PC-3 (cell line): Measurements from ENCODE around the gene DNASE1L2. TPM values are rescaled to one million over a fixed set of nuclear protein-coding genes. Genes with fewer than 3 reads are reported as not detected.

ENCODE experiments used
- ATAC-seq: fragments of 200-7000 bp; cut with Tn5 transposase; 2 replicates; pipeline ENCODE4 v1.9.1; 2020; ENCODE audit warnings: mild to moderate bottlenecking, moderate library complexity
- BruUV-seq: library from RNA; stranded (reverse); fragments of 400-500 nt; replicated peaks from 2 replicates; lab custom pipeline; 2021; lab: Mats Ljungman, UMichigan
- CTCF ChIA-PET: fragments of 300-600 bp; sonication (Branson Sonifier 250); formaldehyde crosslinking; loops from one replicate; lab custom pipeline; 2022; ENCODE audit warnings: antibody characterized with exemption; lab: Charles Lee
- POLR2A ChIA-PET: fragments of 300-600 bp; sonication (Branson Sonifier 250); formaldehyde crosslinking; loops from one replicate; lab custom pipeline; 2022; ENCODE audit warnings: antibody characterized with exemption; ENCODE audit not compliant: unreplicated experiment; lab: Charles Lee
- DNase-seq: peaks from one replicate; pipeline ENCODE4 v3.0.0-alpha.2; 2015
- H2AFZ ChIP-seq: fragments of 300-600 bp; sonication (generic); 2 replicates; pipeline ENCODE4 v1.6.0; 2016; ENCODE audit warnings: antibody characterized with exemption, low read length
- H3F3A ChIP-seq: fragments of 300-600 bp; sonication (generic); one replicate; pipeline ENCODE4 v1.6.0; 2017; ENCODE audit warnings: antibody characterized with exemption, low read length, control low read depth, mild to moderate bottlenecking; ENCODE audit not compliant: unreplicated experiment
- H3K27ac ChIP-seq: fragments of 300-600 bp; sonication (generic); 2 replicates; pipeline ENCODE4 v1.5.1; 2016; ENCODE audit warnings: mild to moderate bottlenecking, low read length
- H3K27me3 ChIP-seq: fragments of 300-600 bp; sonication (generic); 2 replicates; pipeline ENCODE4 v1.6.1; 2016; ENCODE audit warnings: low read length, mixed read lengths
- H3K36me3 ChIP-seq: fragments of 300-600 bp; sonication (generic); 2 replicates; pipeline ENCODE4 v1.6.1; 2016; ENCODE audit warnings: low read depth, mixed run types, low read length, mixed read lengths
- H3K4me1 ChIP-seq: fragments of 300-600 bp; sonication (generic); 2 replicates; pipeline ENCODE4 v1.5.1; 2016; ENCODE audit warnings: low read length; ENCODE audit not compliant: insufficient read depth
- H3K4me2 ChIP-seq: fragments of 300-600 bp; sonication (generic); 2 replicates; pipeline ENCODE4 v1.6.0; 2016; ENCODE audit warnings: low read length
- H3K4me3 ChIP-seq: fragments of 300-600 bp; sonication (generic); 2 replicates; pipeline ENCODE4 v1.5.1; 2016; ENCODE audit warnings: mild to moderate bottlenecking, low read length, mixed read lengths
- H3K79me2 ChIP-seq: fragments of 300-600 bp; sonication (generic); 2 replicates; pipeline ENCODE4 v1.6.1; 2017; ENCODE audit warnings: low read length, mixed read lengths
- H3K9ac ChIP-seq: fragments of 300-600 bp; sonication (generic); 2 replicates; pipeline ENCODE4 v1.6.0; 2016; ENCODE audit warnings: mild to moderate bottlenecking, low read length
- H3K9me2 ChIP-seq: fragments of 300-600 bp; sonication (generic); replicated peaks from 2 replicates; pipeline ENCODE4 v1.6.1; 2016; ENCODE audit warnings: mixed run types, low read length, mixed read lengths
- H3K9me3 ChIP-seq: fragments of 300-600 bp; sonication (generic); 2 replicates; pipeline ENCODE4 v1.6.1; 2016; ENCODE audit warnings: low read length, mixed read lengths
- H4K20me1 ChIP-seq: fragments of 300-600 bp; sonication (generic); 2 replicates; pipeline ENCODE4 v1.6.1; 2016; ENCODE audit warnings: low read length, mixed read lengths
- EZH2 ChIP-seq: fragments of 300-600 bp; sonication (generic); IDR thresholded peaks from one replicate; pipeline ENCODE4 v1.6.1; 2017; ENCODE audit warnings: antibody characterized with exemption, mild to moderate bottlenecking, low read length; ENCODE audit not compliant: unreplicated experiment
- EZH2phosphoT487 ChIP-seq: fragments of 300-600 bp; sonication (generic); IDR thresholded peaks from 2 replicates; pipeline ENCODE4 v1.6.1; 2018; ENCODE audit warnings: mild to moderate bottlenecking, antibody characterized with exemption, low read length, borderline replicate concordance
- intact Hi-C: fragments of 100-400 bp; cut with micrococcal nuclease; formaldehyde crosslinking; loops from 2 replicates; pipeline ENCODE4 v1.9.0; 2023
- total RNA-seq: library from RNA; depleted of rRNA; stranded (reverse); fragments of >200 nt; gene quantifications from 2 replicates; pipeline ENCODE4 v1.2.3, GENCODE V29; 2014
- TF ChIP-seq, protein P1 (sequence below): fragments of 300-600 bp; sonication (generic); conservative IDR thresholded peaks from 2 replicates; pipeline ENCODE4 v1.5.1; 2017; ENCODE audit warnings: antibody characterized with exemption, low read depth, mild to moderate bottlenecking, low read length

DNASE1L2 gene
- total RNA-seq, 1 experiment from 2014 or later = 2.7 TPM

DNA sequence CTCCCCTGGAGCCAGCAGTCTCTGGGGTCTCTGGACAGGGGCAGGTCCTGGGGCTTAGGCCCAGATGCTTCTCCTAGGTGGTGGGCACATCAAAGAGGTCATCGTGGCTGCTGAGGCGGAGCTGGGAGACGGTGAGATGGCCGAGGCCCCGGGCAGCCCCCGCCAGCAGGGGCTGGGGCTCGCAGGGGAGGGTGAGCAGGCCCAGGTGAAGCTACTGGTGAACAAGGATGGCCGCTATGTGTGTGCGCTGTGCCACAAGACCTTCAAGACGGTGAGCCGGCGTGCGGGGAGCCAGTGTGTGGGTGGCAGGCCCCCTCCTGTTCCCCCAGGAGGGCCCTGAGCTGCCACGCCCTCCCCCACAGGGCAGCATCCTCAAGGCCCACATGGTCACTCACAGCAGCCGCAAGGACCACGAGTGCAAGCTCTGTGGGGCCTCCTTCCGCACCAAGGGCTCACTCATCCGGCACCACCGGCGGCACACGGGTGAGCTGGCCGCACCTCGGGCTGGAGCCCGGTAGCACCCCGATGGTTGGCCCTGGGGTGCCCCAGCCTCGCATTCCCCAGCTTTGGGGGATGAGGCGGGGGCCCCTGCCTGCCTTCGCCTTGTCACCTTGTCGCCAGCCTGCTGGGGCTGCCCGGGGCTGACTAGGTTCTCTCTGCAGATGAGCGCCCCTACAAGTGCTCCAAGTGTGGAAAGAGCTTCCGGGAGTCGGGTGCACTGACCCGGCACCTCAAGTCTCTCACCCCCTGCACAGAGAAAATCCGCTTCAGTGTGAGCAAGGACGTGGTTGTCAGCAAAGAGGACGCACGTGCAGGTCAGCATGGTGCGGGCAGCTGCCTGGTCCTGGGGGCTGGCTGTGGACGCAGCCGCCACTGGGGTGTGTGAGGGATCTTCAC, 3.9 kb upstream of the DNASE1L2 start:
- POLR2A ChIA-PET = no interaction called here

DNA sequence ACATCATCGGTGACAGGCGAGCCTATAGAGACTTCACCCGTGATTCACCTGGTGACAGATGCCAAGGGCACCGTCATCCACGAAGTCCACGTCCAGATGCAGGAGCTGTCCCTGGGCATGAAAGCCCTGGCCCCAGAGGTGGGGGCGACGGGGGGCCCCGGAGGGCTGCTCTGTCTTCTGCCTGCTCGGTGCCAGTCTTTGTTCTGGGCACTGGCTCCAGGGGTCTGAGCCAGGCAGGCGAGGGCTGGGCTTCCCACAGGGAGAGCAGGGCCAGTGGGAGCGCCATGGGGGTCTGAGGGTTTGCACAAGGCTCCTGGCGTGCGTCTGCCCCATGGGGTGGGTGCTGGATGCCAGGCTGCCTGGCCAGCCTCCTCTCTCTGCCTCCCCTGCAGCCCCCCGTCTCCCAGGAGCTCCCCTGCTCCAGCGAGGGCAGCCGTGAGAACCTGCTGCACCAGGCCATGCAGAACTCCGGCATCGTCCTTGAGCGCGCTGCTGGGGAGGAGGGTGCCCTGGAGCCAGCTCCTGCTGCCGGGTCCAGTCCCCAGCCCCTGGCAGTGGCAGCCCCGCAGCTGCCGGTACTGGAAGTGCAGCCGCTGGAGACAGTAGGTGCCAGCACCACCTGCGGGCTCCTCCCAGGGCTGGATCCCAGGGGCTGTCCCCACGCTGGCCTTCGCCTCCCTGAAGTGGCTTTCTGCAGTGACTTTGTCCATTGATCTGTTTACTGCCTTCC, 3.0 kb upstream of the DNASE1L2 start:
- no peak overlapping the region for H2AFZ ChIP-seq
- ATAC-seq (no peak), DNase-seq (no peak)
- ChIA-PET POLR2A (no interaction called here), CTCF (no interaction called here)
- TF ChIP-seq EZH2 = no peak
- no peak for TF ChIP-seq EZH2phosphoT487
- TF ChIP-seq, protein P1, sequence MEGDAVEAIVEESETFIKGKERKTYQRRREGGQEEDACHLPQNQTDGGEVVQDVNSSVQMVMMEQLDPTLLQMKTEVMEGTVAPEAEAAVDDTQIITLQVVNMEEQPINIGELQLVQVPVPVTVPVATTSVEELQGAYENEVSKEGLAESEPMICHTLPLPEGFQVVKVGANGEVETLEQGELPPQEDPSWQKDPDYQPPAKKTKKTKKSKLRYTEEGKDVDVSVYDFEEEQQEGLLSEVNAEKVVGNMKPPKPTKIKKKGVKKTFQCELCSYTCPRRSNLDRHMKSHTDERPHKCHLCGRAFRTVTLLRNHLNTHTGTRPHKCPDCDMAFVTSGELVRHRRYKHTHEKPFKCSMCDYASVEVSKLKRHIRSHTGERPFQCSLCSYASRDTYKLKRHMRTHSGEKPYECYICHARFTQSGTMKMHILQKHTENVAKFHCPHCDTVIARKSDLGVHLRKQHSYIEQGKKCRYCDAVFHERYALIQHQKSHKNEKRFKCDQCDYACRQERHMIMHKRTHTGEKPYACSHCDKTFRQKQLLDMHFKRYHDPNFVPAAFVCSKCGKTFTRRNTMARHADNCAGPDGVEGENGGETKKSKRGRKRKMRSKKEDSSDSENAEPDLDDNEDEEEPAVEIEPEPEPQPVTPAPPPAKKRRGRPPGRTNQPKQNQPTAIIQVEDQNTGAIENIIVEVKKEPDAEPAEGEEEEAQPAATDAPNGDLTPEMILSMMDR = no peak
- H3K9me3 ChIP-seq = no peaks in the 10 kb centered on the region
- no peak overlapping the region for H3K27ac ChIP-seq
- intact Hi-C loops = no loop called here
- no peak overlapping the region for H3K4me2 ChIP-seq
- H3K36me3 ChIP-seq = no peaks in the 10 kb centered on the region; the same call in 1 of the 2 replicates
- H3K9me2 ChIP-seq = no peaks in the 10 kb centered on the region
- H3K9ac ChIP-seq = no peak overlapping the region
- no peak overlapping the region for H3K4me3 ChIP-seq
- no peaks in the 10 kb centered on the region for H3K27me3 ChIP-seq
- no peaks in the 10 kb centered on the region for H3F3A ChIP-seq
- BruUV-seq = no TSS peak
- H3K4me1 ChIP-seq = no peaks in the 10 kb centered on the region
- peaks cover 8% of the 10 kb centered on the region for H3K79me2 ChIP-seq
- no peaks in the 10 kb centered on the region for H4K20me1 ChIP-seq

More for the DNA sequence above, 3.9 kb upstream of the DNASE1L2 start:
- ATAC-seq = no peak
- no peaks in the 10 kb centered on the region for H3K9me3 ChIP-seq
- no peaks in the 10 kb centered on the region for H4K20me1 ChIP-seq
- no peak overlapping the region for H2AFZ ChIP-seq
- no peaks in the 10 kb centered on the region; the same call in 1 of the 2 replicates for H3K36me3 ChIP-seq
- H3K4me2 ChIP-seq = no peak overlapping the region
- TF ChIP-seq EZH2phosphoT487 = no peak
- TF ChIP-seq, protein P1 = no peak
- TF ChIP-seq EZH2 = no peak
- no peaks in the 10 kb centered on the region for H3F3A ChIP-seq
- CTCF ChIA-PET = no interaction called here
- H3K9me2 ChIP-seq = no peaks in the 10 kb centered on the region
- no peak for DNase-seq
- no TSS peak for BruUV-seq
- no peaks in the 10 kb centered on the region for H3K27me3 ChIP-seq
- no peak overlapping the region for H3K27ac ChIP-seq
- H3K79me2 ChIP-seq = peaks cover 17% of the 10 kb centered on the region
- H3K4me1 ChIP-seq = no peaks in the 10 kb centered on the region
- no peak overlapping the region for H3K4me3 ChIP-seq
- H3K9ac ChIP-seq = no peak overlapping the region
- intact Hi-C loops = no loop called here
